OCI-LY7 (cell line): ENCODE measurements around the gene ARMH1.

Experiments
- EZH2phosphoT487 ChIP-seq: fragments of 200-600 bp; sonication (generic); IDR thresholded peaks from 2 replicates; pipeline ENCODE4 v1.6.1; 2018; ENCODE audit warnings: low read depth, borderline replicate concordance, mild to moderate bottlenecking, mixed run types, antibody characterized with exemption, low read length, moderate library complexity, mixed read lengths
- TF ChIP-seq, protein P1 (sequence below): fragments of 200-600 bp; sonication (generic); conservative IDR thresholded peaks from 2 replicates; pipeline ENCODE4 v1.5.1; 2014; ENCODE audit warnings: mild to moderate bottlenecking, antibody characterized with exemption, low read length, moderate library complexity, mixed read lengths

DNA sequence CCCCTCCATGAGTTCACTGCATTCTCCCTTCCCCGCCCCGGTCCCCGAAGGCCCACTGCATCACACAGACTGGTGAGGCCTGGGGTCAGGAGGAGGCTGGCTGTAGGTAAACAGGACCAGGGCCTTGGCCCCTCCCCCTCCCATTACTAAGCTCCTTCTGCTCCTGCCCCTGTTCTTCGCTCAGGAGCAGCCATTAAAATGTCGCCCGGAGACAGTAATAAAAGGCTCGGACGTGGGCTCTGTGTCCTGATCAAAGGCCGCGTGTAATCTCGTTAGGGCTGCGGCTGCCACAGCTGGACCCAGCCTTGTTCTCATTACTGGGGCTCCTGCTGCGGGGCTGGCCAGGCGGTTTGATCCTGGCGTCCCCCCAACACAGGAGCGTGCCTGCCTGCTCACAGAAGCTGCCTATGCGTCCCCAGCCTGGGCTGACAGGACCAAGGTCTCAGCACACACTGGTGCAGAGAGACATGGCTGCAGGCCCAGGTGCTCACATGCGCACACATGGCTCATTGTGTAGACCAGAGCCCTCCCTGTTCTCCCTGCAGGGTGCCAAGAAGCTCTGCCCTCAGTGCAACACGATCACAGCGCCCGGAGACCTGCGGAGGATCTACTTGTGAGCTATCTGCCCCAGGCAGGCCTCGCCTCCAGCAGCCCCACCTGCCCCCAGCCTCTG, 24.2 kb upstream of the ARMH1 start:
- TF ChIP-seq, protein P1, sequence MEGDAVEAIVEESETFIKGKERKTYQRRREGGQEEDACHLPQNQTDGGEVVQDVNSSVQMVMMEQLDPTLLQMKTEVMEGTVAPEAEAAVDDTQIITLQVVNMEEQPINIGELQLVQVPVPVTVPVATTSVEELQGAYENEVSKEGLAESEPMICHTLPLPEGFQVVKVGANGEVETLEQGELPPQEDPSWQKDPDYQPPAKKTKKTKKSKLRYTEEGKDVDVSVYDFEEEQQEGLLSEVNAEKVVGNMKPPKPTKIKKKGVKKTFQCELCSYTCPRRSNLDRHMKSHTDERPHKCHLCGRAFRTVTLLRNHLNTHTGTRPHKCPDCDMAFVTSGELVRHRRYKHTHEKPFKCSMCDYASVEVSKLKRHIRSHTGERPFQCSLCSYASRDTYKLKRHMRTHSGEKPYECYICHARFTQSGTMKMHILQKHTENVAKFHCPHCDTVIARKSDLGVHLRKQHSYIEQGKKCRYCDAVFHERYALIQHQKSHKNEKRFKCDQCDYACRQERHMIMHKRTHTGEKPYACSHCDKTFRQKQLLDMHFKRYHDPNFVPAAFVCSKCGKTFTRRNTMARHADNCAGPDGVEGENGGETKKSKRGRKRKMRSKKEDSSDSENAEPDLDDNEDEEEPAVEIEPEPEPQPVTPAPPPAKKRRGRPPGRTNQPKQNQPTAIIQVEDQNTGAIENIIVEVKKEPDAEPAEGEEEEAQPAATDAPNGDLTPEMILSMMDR = no peak
- TF ChIP-seq EZH2phosphoT487 = no peak
